Measurements from ENCODE around the gene SYMPK.

The SYMPK gene

DNA sequence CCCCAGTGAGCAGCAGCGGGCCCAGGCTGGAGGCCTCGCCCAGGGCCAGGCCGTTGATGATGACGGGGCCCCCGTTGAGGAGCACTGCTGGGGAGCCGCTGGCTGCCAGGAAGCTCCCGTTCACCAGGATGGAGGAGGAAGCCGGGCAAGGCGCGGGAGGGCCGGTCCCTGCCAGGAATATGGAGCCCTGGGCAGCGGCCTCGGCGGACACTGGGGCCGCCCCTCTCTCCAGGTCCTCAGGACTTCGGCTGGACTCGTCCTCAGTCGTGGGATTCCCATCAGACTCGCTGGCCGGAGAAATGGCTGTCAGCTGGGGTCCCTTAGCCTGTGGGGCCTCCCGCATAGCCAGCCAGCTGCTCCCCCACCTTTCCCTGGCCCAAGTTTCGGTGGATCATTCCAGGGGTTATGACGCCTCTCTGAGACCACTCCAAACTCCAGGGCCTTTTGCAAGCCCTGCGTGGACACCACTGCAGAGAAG is 96.0 kb downstream of the SYMPK start:
- DNase-seq (ENCODE audit: low spot score): peak; percentile 62

DNA sequence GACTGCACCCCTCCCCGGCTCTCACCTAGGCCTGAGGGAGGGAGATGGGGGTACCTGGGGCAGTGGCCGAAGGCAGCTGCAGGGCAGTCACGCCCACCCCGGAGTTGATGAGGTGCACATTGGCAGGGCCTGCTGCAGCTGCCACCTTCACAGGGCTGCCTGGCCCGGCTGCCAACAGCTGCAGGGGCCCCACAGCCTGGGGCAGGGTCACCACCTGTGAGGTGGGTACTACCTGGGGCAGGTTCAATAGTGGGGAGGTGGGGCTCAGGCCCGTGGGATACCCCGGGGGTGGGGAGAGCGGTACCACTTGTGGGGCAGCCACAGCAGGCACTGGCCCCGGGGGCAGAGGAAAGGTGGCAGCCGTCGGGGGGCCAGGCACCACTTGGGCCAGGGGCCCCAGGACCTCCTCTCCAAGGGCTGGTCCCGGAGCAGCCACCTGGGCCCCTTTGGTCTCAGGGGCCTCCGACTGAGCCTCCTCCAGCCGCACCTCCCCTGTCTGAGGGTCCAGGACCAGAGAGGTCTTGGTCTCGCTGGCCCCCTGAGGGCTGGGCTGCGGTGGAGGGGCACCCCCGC is 96.6 kb downstream of the SYMPK start:
- no peak for DNase-seq (ENCODE audit: low spot score)

GRCh38 chr19:45765702-45766295 is 97.1 kb downstream of the SYMPK start:
- DNase-seq (ENCODE audit: low spot score): no peak

Measured in AG20443 (cell line).